Aorta (tissue), 5 donors: ENCODE measurements around the gene SLC7A8. TPM values are rescaled to one million over a fixed set of nuclear protein-coding genes. Genes with fewer than 3 reads are reported as not detected.

Experiments used
- ATAC-seq: fragments of 200-7000 bp; cut with Tn5 transposase; one replicate; pipeline ENCODE4 v1.9.1; 2022; ENCODE audit warnings: moderate library complexity; ENCODE audit not compliant: low FRiP score
- DNase-seq, 2 donors: peaks; one replicate each; pipeline ENCODE4 v3.0.0-alpha.2; 2020
- H3K27ac ChIP-seq, 2 donors: one replicate each; pipeline ENCODE4 v1.5.1; 2013; ENCODE audit warnings: low read length in 2 of 2, mild to moderate bottlenecking in 2 of 2, moderate library complexity in 2 of 2, control low read depth in 1 of 2, inconsistent platforms in 1 of 2, low read depth in 1 of 2
- H3K27me3 ChIP-seq, 2 donors: one replicate each; pipeline ENCODE4 v1.6.1; 2013; ENCODE audit warnings: control low read depth in 1 of 2, low read length in 1 of 2, mild to moderate bottlenecking in 1 of 2, moderate library complexity in 1 of 2; ENCODE audit not compliant: insufficient read depth in 2 of 2, control insufficient read depth in 1 of 2
- H3K36me3 ChIP-seq, 2 donors: one replicate each; pipeline ENCODE4 v1.6.1; 2013; ENCODE audit warnings: control low read depth in 1 of 2, low read length in 1 of 2, mild to moderate bottlenecking in 1 of 2; ENCODE audit not compliant: insufficient read depth in 2 of 2, control insufficient read depth in 1 of 2
- H3K4me1 ChIP-seq, 2 donors: one replicate each; pipeline ENCODE4 v1.6.1; 2013; ENCODE audit warnings: low read length in 2 of 2, control low read depth in 1 of 2, mild to moderate bottlenecking in 1 of 2, moderate library complexity in 1 of 2; ENCODE audit not compliant: insufficient read depth in 2 of 2, control insufficient read depth in 1 of 2
- H3K4me3 ChIP-seq, 2 donors: one replicate each; pipeline ENCODE4 v1.5.1; 2013; ENCODE audit warnings: low read length in 2 of 2, control low read depth in 1 of 2, mild to moderate bottlenecking in 1 of 2
- H3K9me3 ChIP-seq: one replicate; pipeline ENCODE4 v1.6.1; 2013; ENCODE audit warnings: mild to moderate bottlenecking, low read length; ENCODE audit not compliant: control insufficient read depth
- WGBS, 2 donors: extraction: QIAGEN DNeasy Blood & Tissue Kit; methylation state at CpG; one replicate each; pipeline ENCODE4 v1.1.7; 2013; 5-methylcytosine and 5-hydroxymethylcytosine counted together
- intact Hi-C, 2 donors: fragments of 100-400 bp; cut with DNase I; formaldehyde crosslinking; loops; one replicate each; pipeline versions ENCODE4 v1.14.2 to v1.15.0; 2022
- polyA plus RNA-seq, 2 donors: library from polyadenylated mRNA; stranded (reverse); fragments of 200-250 nt; gene quantifications; one replicate each; pipeline ENCODE4 v1.2.3, GENCODE V29; 2013
- total RNA-seq, 2 donors: library from RNA; stranded (reverse); fragmentation: NEBNext Ultra II Directional; extraction: Animal tissue kit (Norgen Biotek cat#: 25700); gene quantifications; one replicate each; pipeline ENCODE4 v1.2.1, GENCODE V29; 2021
- donor health status: healthy with polysubstance abuse.
- donor health status: Bipolar disorder and iron deficiency.
- donor health status: DM: no; HTN: no; CAD: no.
- donor health status: DM: no; HTN: no; CAD: no.
- donor health status: DM: yes; HTN: yes; CAD: no.

Gene SLC7A8
- total and polyA plus RNA-seq, 4 donors = 8.9 to 31.4 (median 15.5) TPM

GRCh38 chr14:23146351-23146910 lies 37.0 kb downstream of the SLC7A8 start:
- no peak for ATAC-seq
- 94 to 97% methylated on average over 2 of the region's 2 CpGs for WGBS, 2 donors
- no peaks in the 10 kb centered on the region for H3K36me3 ChIP-seq
- intact Hi-C loops = no loop called here
- H3K4me1 ChIP-seq = no peaks in the 10 kb centered on the region
- no peak overlapping the region for H3K4me3 ChIP-seq
- no peak overlapping the region for H3K27ac ChIP-seq
- DNase-seq = no peak
- no peaks in the 10 kb centered on the region for H3K9me3 ChIP-seq
- no peaks in the 10 kb centered on the region for H3K27me3 ChIP-seq

DNA sequence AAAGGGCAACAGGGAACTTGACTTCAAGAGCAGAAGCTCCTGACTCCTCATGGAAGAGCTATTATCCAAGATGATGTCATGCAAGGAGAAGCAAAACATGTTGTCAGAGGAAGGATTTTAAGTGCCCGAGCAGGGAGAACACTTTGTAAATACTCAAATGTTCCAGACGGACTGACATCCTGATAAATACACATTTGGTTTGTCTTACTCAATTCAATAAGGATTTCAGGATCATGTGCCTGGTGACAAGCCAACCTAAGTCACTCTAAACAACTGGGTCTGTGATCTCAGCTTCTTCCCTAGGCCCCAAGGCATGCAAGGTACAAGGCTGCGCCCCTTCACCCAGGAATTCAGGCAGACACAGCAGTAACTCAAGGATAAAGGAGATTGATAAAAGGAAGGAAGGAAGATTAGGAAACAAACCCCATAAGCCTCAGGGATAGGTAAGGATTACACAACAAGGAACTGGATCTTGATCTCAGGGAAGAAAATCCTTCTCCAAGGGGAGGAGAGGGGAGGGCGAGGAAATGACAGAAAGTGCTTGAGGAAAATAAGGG lies 37.6 kb downstream of the SLC7A8 start:
- Histone ChIP-seq H3K36me3 (no peaks in the 10 kb centered on the region), H3K4me1 (no peaks in the 10 kb centered on the region), H3K27ac (peak overlapping the region in 1 of 2 donors; percentile 34), H3K27me3 (no peaks in the 10 kb centered on the region), H3K9me3 (no peaks in the 10 kb centered on the region), H3K4me3 (no peak overlapping the region)
- WGBS, 2 donors = 64 to 70% methylated on average over 4 of the region's 4 CpGs
- ATAC-seq = peak; percentile 40
- intact Hi-C loops = no loop called here
- DNase-seq = no peak

- WGBS, 2 donors = 29 to 60% methylated on average over 1 of the region's 1 CpG
- DNase-seq = no peak
- intact Hi-C loops = loop anchor here in 1 of 2 donors (5.0 kb wide), 1 partner anchor 38 kb away; the partner anchor contains the start of gene SLC7A8
- H3K9me3 ChIP-seq = no peaks in the 10 kb centered on the region
- H3K27me3 ChIP-seq = no peaks in the 10 kb centered on the region
- no peak overlapping the region for H3K4me3 ChIP-seq
- H3K27ac ChIP-seq = no peak overlapping the region
- no peaks in the 10 kb centered on the region for H3K4me1 ChIP-seq
- no peak for ATAC-seq
- H3K36me3 ChIP-seq = no peaks in the 10 kb centered on the region
These were observed 39.5 kb downstream of the SLC7A8 start for GRCh38 chr14:23143911-23144310.

GRCh38 chr14:23142826-23143225 lies 40.6 kb downstream of the SLC7A8 start:
- H3K27ac ChIP-seq = peak overlapping the region in 1 of 2 donors; percentile 71
- 90 to 91% methylated on average over 4 of the region's 4 CpGs for WGBS, 2 donors
- intact Hi-C loops = loop anchor here in 1 of 2 donors (5.0 kb wide), 1 partner anchor 39 kb away; the partner anchor contains the start of gene SLC7A8
- ATAC-seq (no peak), DNase-seq (peak in 1 of 2 donors; percentile 52)
- no peak overlapping the region for H3K4me3 ChIP-seq
- peaks cover 0 to 1% of the 10 kb centered on the region in 2 donors for H3K36me3 ChIP-seq
- H3K4me1 ChIP-seq = no peaks in the 10 kb centered on the region
- H3K9me3 ChIP-seq = no peaks in the 10 kb centered on the region
- H3K27me3 ChIP-seq = no peaks in the 10 kb centered on the region

GRCh38 chr14:23141706-23142444 lies 41.6 kb downstream of the SLC7A8 start:
- H3K4me1 ChIP-seq = no peaks in the 10 kb centered on the region
- no peaks in the 10 kb centered on the region for H3K27me3 ChIP-seq
- peak; percentile 80 to 94 for DNase-seq
- peak; percentile 76 for ATAC-seq
- H3K27ac ChIP-seq = peak overlapping the region; percentile 58 to 80
- 34 to 35% methylated on average over 7 of the region's 7 CpGs for WGBS, 2 donors
- no peaks in the 10 kb centered on the region for H3K9me3 ChIP-seq
- H3K4me3 ChIP-seq = no peak overlapping the region
- peaks cover 0 to 3% of the 10 kb centered on the region in 2 donors for H3K36me3 ChIP-seq
- intact Hi-C loops = loop anchor here in 1 of 2 donors (5.0 kb wide), 1 partner anchor 40 kb away; the partner anchor contains the start of gene SLC7A8

GRCh38 chr14:23140371-23140770 lies 43.1 kb downstream of the SLC7A8 start:
- H3K9me3 ChIP-seq = no peaks in the 10 kb centered on the region
- H3K4me3 ChIP-seq = no peak overlapping the region
- DNase-seq = no peak
- no peaks in the 10 kb centered on the region for H3K4me1 ChIP-seq
- H3K27ac ChIP-seq = no peak overlapping the region
- ATAC-seq = no peak
- WGBS, 2 donors = 89% methylated on average over 6 of the region's 6 CpGs
- peaks cover 0 to 3% of the 10 kb centered on the region in 2 donors for H3K36me3 ChIP-seq
- no peaks in the 10 kb centered on the region for H3K27me3 ChIP-seq
- intact Hi-C loops = loop anchor here in 1 of 2 donors (5.0 kb wide), 1 partner anchor 42 kb away; the partner anchor contains the start of gene SLC7A8

GRCh38 chr14:23139874-23140273 lies 43.6 kb downstream of the SLC7A8 start:
- ATAC-seq = no peak

GRCh38 chr14:23137813-23138535 lies 45.5 kb downstream of the SLC7A8 start:
- Histone ChIP-seq H3K27ac (no peak overlapping the region), H3K4me3 (no peak overlapping the region), H3K36me3 (peaks cover 0 to 3% of the 10 kb centered on the region in 2 donors), H3K27me3 (no peaks in the 10 kb centered on the region), H3K4me1 (no peaks in the 10 kb centered on the region), H3K9me3 (no peaks in the 10 kb centered on the region)
- ATAC-seq (no peak), DNase-seq (no peak)
- intact Hi-C loops = no loop called here
- 85 to 90% methylated on average over 6 of the region's 6 CpGs for WGBS, 2 donors

More at GRCh38 chr14:23139874-23140273, 43.6 kb downstream of the SLC7A8 start:
- Histone ChIP-seq H3K27ac (no peak overlapping the region), H3K4me3 (no peak overlapping the region), H3K9me3 (no peaks in the 10 kb centered on the region), H3K36me3 (peaks cover 0 to 3% of the 10 kb centered on the region in 2 donors), H3K4me1 (no peaks in the 10 kb centered on the region), H3K27me3 (no peaks in the 10 kb centered on the region)
- WGBS, 2 donors = 97 to 98% methylated on average over 2 of the region's 2 CpGs
- intact Hi-C loops = loop anchor here in 1 of 2 donors (5.0 kb wide), 1 partner anchor 42 kb away; the partner anchor contains the start of gene SLC7A8
- no peak for DNase-seq
